HG03175 (cell line): ENCODE results near the gene ITPR3.
A peak's percentile ranks its signal among the peaks of the same experiment; 100 is the strongest.

Experiments used
- ATAC-seq: cut with Tn5 transposase; IDR thresholded peaks from one replicate; pipeline ENCODE4 v1.9.1; 2021; ENCODE audit warnings: mild to moderate bottlenecking, moderate library complexity; ENCODE audit not compliant: unreplicated experiment

The ITPR3 gene

DNA sequence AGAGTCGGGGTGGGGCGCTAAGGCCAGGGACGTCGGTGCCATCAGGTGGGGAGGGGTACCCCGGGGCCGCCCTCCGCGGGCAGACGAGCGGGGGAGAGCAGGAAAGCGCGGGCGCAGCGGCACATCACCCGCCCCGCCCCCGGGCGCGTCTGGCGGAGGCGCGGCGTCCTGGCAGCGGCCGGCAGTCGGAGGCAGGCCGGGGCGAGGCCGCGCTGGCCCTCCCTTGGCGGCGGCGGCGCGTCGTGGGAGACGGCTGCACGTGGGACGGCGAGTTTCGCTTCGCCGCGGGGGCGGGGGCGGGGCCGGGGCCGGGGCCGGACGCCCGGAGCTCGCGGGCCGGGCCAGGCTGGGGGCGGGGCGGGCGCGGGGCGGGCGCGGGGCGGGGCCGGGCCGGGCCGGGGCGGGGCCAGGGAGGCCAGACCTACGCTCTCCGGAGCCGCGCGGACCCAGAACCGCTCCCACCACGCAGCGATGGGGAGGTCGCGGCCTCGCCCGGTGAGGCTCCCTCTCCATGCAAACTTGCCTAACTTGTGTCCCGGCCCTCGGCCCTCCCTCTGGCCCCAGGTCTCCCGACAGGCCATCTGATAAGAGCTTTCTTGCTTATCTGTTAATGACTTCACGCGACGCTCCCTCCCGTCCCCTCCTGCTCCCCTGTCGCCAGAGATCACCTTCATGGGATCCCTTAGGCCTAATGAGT lies 12.5 kb downstream of the ITPR3 start:
- peak; percentile 63 for ATAC-seq

- ATAC-seq: no peak
Observed at GRCh38 chr6:33634161-33634727, 13.1 kb downstream of the ITPR3 start.

DNA sequence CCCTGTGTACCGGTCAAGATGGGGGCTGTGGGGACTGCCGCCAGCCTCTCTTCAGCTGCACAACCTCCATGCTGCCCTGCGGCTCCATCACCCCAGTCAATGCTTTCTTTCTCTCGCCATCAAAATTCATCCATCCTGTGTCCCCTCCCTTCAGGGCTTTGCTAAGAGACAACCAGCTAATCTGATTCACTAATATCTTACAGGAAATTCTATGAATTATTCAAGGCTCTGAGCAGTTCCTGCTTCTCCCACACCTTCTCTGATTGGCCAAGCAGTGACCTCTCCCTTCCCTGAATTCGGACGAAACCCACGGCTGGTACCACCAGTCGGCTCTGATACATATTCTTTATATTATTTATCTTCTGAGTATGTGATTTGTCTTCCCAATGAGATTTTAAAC lies 13.8 kb downstream of the ITPR3 start:
- ATAC-seq: no peak

DNA sequence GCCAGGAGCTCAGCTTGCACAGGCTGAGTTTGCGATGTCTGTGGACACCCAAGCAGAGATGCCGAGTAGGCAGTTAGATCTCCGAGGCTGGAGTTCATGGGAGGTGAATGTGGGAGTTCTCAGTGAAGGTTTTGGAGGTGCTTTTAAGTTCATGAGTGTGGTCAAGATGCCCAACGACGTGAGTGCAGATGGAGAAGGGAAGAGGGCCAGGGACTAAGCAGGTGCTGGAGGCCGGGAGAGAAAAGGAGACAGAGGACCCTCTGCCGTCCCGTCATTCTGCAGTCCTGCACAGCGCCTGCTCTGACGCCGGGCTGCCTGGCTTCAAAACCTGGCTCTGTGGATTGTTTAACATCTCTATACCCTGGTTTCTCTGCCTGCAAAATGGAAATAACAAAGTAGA lies 15.5 kb downstream of the ITPR3 start:
- no peak for ATAC-seq

- no peak for ATAC-seq
Observed at GRCh38 chr6:33638556-33638955, 17.4 kb downstream of the ITPR3 start.

GRCh38 chr6:33639559-33639958 lies 18.4 kb downstream of the ITPR3 start:
- no peak for ATAC-seq

DNA sequence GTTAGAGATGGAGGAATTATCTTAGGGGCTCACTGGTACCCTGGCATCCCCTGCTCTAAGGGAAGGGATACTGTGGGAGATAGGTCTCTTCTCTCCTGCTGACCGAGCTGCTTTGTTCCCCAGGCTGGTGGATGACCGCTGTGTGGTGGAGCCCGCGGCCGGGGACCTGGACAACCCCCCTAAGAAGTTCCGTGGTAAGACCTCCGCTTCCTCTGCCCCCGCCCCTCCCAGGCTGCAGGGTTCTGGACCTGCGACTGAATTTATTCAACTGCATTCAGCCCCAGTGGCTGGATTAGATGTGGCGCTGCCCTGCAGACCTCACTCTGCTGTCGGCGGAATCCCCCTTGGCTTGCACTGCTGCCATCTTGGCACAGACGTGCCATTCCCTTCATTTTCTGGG lies 19.2 kb downstream of the ITPR3 start:
- ATAC-seq: no peak

GRCh38 chr6:33641144-33641543 lies 20.0 kb downstream of the ITPR3 start:
- ATAC-seq: no peak

DNA sequence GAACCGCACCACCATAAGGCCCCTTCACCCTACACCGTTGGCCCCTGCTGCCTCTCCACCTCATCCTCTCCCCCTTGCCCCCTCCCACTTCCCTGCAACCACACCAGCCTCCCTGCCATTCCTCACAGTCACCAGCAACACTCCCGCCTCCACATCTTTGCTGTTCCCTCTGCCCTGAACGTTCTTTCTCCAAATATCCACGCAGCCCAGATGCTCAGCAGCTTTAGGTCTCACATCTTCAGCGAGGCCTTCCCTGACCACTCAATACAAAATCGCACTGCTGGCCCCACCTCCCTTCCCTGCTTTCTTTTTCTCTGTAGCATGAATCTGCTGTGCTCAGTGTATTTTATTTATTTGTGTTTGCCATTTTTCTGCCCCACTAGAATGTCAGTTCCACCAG lies 20.5 kb downstream of the ITPR3 start:
- no peak for ATAC-seq

DNA sequence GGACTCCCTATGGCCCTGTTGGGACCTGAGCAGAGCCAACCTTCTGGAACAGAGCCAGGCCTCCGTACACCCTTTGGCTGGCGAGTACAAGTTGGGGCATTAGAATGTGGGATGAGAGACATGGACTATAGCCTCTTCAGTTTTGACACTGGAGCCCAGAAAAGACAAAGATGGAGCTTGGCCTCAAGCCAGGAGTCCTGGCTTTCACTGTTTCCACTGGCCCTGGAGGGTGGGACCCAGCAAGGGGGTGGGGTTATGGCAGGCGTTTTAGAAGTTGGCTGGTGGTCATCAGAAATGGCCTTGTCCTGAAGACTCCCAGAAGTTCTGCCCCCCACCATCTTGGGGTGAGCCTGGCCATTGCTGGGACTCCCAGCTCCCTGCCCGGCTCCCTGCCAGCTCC lies 21.8 kb downstream of the ITPR3 start:
- no peak for ATAC-seq

DNA sequence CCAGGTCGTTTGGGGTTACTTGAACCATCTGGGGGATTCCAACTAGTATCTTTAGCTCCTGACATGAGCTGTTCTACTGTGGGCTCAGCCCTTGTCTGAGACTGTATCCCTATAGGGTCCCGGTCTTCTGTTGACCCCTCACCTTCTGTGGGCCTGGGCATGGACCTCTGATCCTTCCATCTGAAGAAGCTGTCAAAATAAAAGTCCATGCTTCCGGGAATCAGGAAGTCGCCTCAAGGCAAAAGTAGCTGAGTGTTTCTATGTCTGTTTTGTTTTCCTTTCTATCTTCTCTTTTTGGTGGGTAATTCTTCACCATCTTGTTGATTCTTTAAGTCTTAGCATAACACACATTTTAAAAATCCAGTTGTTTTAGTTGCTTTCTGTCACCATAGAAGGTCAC lies 30.3 kb downstream of the ITPR3 start:
- no peak for ATAC-seq

- ATAC-seq: no peak
Observed at GRCh38 chr6:33652002-33652401, 30.9 kb downstream of the ITPR3 start.

GRCh38 chr6:33654831-33655554 lies 33.9 kb downstream of the ITPR3 start:
- no peak for ATAC-seq

GRCh38 chr6:33656844-33657243 lies 35.7 kb downstream of the ITPR3 start:
- no peak for ATAC-seq

GRCh38 chr6:33658982-33659689 lies 38.0 kb downstream of the ITPR3 start:
- no peak for ATAC-seq

- no peak for ATAC-seq
Observed at GRCh38 chr6:33659986-33660385, 38.9 kb downstream of the ITPR3 start.

GRCh38 chr6:33661106-33661838 lies 40.1 kb downstream of the ITPR3 start:
- ATAC-seq: no peak

DNA sequence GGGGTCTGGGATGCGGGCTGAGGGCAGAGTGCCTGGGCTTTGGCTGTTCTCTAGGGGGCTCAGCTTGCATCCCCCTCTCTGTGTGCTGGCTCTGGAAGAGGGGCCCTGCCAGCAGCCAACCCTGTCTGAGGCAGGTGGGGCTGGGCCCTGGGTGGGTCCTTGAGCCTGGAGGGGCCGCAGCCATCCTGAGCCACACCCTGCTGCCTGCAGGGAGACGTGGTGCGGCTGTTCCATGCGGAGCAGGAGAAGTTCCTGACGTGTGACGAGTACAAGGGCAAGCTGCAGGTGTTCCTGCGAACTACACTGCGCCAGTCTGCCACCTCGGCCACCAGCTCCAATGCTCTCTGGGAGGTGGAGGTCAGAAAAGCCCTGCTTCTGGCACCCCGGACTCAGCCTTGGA lies 41.2 kb downstream of the ITPR3 start:
- ATAC-seq: no peak

- no peak for ATAC-seq
Observed at GRCh38 chr6:33663028-33663427, 41.9 kb downstream of the ITPR3 start.

DNA sequence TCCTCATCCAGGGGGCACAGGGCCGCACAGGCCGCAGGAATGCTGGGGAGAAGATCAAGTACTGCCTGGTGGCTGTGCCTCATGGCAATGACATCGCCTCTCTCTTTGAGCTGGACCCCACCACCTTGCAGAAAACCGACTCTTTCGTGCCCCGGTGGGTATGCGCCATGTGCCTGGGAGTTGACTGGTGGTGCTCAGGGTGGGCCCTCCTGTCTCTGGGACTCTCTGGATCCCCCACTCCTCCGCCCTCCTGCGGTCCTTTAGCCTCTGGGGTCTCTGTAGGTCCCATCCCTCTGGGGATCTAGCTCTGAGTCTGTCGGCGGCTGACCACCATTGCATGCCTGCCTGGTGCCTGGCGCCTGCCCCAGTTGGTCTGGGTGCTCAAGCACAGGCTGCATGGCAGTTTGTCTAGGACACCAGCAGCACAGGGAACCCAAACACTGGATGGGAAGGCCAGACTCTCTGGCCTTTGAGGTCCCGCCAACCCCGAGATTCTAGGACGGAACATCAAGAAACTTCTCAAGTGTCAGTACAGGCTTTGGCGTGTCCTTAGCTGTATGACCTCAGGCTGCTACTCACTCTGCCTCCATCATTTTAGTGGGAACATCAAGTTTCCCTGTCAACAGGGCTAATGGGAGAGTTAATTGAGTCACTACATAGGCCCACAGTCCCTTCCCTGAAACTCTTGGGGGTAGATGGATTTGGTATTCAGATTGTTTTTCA lies 42.8 kb downstream of the ITPR3 start:
- ATAC-seq: no peak
